WTC11 (cell line): ENCODE results near the gene GRIK2. TPM values are rescaled to one million over a fixed set of nuclear protein-coding genes. Genes with fewer than 3 reads are reported as not detected.

Source experiments
- ATAC-seq: fragments of 200-7000 bp; cut with Tn5 transposase; 2 replicates; pipeline ENCODE4 v1.10.0; 2021; ENCODE audit warnings: mild to moderate bottlenecking, moderate library complexity
- CTCF ChIA-PET: fragments of 300-600 bp; sonication (Branson Sonifier 250); formaldehyde crosslinking; loops from one replicate; lab custom pipeline; 2021; ENCODE audit warnings: antibody characterized with exemption; lab: Charles Lee
- POLR2A ChIA-PET: fragments of 350-600 bp; sonication (Branson Sonifier 250); formaldehyde crosslinking; loops from one replicate; lab custom pipeline; 2021; ENCODE audit warnings: antibody characterized with exemption; lab: Charles Lee
- DNase-seq: peaks from one replicate; pipeline ENCODE4 v3.0.0; 2021; ENCODE audit warnings: low spot score
- H3K27ac Mint-ChIP-seq: 2 replicates; pipeline ENCODE4 v1.8.0; 2021; ENCODE audit warnings: mixed read lengths
- H3K27me3 Mint-ChIP-seq: 2 replicates; pipeline ENCODE4 v1.8.0; 2021; ENCODE audit warnings: low read depth, mild to moderate bottlenecking, moderate library complexity, mixed read lengths
- H3K36me3 Mint-ChIP-seq: 2 replicates; pipeline ENCODE4 v1.8.0; 2021; ENCODE audit warnings: mixed read lengths
- H3K4me1 Mint-ChIP-seq: 2 replicates; pipeline ENCODE4 v1.8.0; 2022; ENCODE audit warnings: mixed read lengths
- H3K4me3 Mint-ChIP-seq: 2 replicates; pipeline ENCODE4 v1.8.0; 2021; ENCODE audit warnings: mild to moderate bottlenecking, moderate library complexity, mixed read lengths
- H3K9me3 Mint-ChIP-seq: 2 replicates; pipeline ENCODE4 v1.8.0; 2021; ENCODE audit warnings: mixed read lengths
- ATF1 ChIP-seq: sonication (generic); formaldehyde crosslinking; IDR thresholded peaks from 2 replicates; pipeline ENCODE4 v1.8.1; 2023; ENCODE audit warnings: mild to moderate bottlenecking, moderate library complexity, missing genetic modification reagents
- CBFB ChIP-seq: sonication (generic); formaldehyde crosslinking; IDR thresholded peaks from 2 replicates; pipeline ENCODE4 v1.8.1; 2022; ENCODE audit warnings: mild to moderate bottlenecking, low read depth, missing genetic modification reagents
- ESRRA ChIP-seq: sonication (generic); formaldehyde crosslinking; IDR thresholded peaks from 2 replicates; pipeline ENCODE4 v1.8.1; 2022; ENCODE audit warnings: mild to moderate bottlenecking, missing genetic modification reagents, borderline replicate concordance
- GABPB1 ChIP-seq: sonication (generic); formaldehyde crosslinking; IDR thresholded peaks from 2 replicates; pipeline ENCODE4 v1.8.1; 2023; ENCODE audit warnings: mild to moderate bottlenecking, missing genetic modification reagents
- HMGA2 ChIP-seq: fragments of 250-450 bp; sonication (Bioruptor Pico); IDR thresholded peaks from 2 replicates; pipeline ENCODE4 v1.4.0; 2021; ENCODE audit warnings: mild to moderate bottlenecking, moderate library complexity
- IRF2 ChIP-seq: sonication (generic); formaldehyde crosslinking; IDR thresholded peaks from 2 replicates; pipeline ENCODE4 v1.8.0; 2022; ENCODE audit warnings: low read depth, missing genetic modification reagents, borderline replicate concordance
- NFE2L1 ChIP-seq: sonication (generic); formaldehyde crosslinking; IDR thresholded peaks from 2 replicates; pipeline ENCODE4 v1.8.1; 2023; ENCODE audit warnings: missing genetic modification reagents
- NR1H2 ChIP-seq: sonication (generic); formaldehyde crosslinking; IDR thresholded peaks from 2 replicates; pipeline ENCODE4 v1.9.0; 2021; ENCODE audit warnings: mild to moderate bottlenecking, moderate library complexity, missing genetic modification reagents
- NR2C2 ChIP-seq: sonication (generic); formaldehyde crosslinking; IDR thresholded peaks from 2 replicates; pipeline ENCODE4 v1.8.0; 2022; ENCODE audit warnings: mild to moderate bottlenecking, missing genetic modification reagents
- RORB ChIP-seq: fragments of 250-450 bp; sonication (Bioruptor Pico); IDR thresholded peaks from 2 replicates; pipeline ENCODE4 v1.9.0; 2021; ENCODE audit warnings: mild to moderate bottlenecking
- SP1 ChIP-seq: sonication (generic); formaldehyde crosslinking; conservative IDR thresholded peaks from 2 replicates; pipeline ENCODE4 v1.8.1; 2022; ENCODE audit warnings: missing genetic modification reagents
- TEAD4 ChIP-seq: sonication (generic); formaldehyde crosslinking; IDR thresholded peaks from 2 replicates; pipeline ENCODE4 v1.8.0; 2022; ENCODE audit warnings: mild to moderate bottlenecking, missing genetic modification reagents
- ZBTB21 ChIP-seq: sonication (generic); formaldehyde crosslinking; IDR thresholded peaks from 2 replicates; pipeline ENCODE4 v1.8.1; 2023; ENCODE audit warnings: mild to moderate bottlenecking, missing genetic modification reagents, borderline replicate concordance
- ZNF121 ChIP-seq: sonication (generic); formaldehyde crosslinking; IDR thresholded peaks from 2 replicates; pipeline ENCODE4 v1.8.0; 2023; ENCODE audit warnings: missing genetic modification reagents
- ZNF232 ChIP-seq: sonication (generic); formaldehyde crosslinking; IDR thresholded peaks from 2 replicates; pipeline ENCODE4 v1.8.0; 2022; ENCODE audit warnings: mild to moderate bottlenecking, missing genetic modification reagents
- ZNF396 ChIP-seq: fragments of 250-450 bp; sonication (Bioruptor Pico); IDR thresholded peaks from 2 replicates; pipeline ENCODE4 v1.8.0; 2021; ENCODE audit warnings: mild to moderate bottlenecking, moderate library complexity, borderline replicate concordance
- total RNA-seq: library from RNA; stranded (reverse); gene quantifications from 3 replicates; pipeline ENCODE4 v1.2.3, GENCODE V29; 2021
- TF ChIP-seq, protein P1 (sequence below): fragments of 200-600 bp; IDR thresholded peaks from 2 replicates; pipeline ENCODE4 v1.8.0; 2022; ENCODE audit warnings: antibody characterized with exemption
- TF ChIP-seq, protein P2 (sequence below): sonication (generic); formaldehyde crosslinking; IDR thresholded peaks from 2 replicates; pipeline ENCODE4 v1.8.1; 2022; ENCODE audit warnings: low read depth, missing genetic modification reagents, borderline replicate concordance
- TF ChIP-seq, protein P3 (sequence below): sonication (generic); formaldehyde crosslinking; IDR thresholded peaks from 2 replicates; pipeline ENCODE4 v1.8.1; 2022; ENCODE audit warnings: low read depth, mild to moderate bottlenecking, moderate library complexity, missing genetic modification reagents, borderline replicate concordance
- TF ChIP-seq, protein P4 (sequence below): sonication (generic); formaldehyde crosslinking; conservative IDR thresholded peaks from 2 replicates; pipeline ENCODE4 v1.8.1; 2023; ENCODE audit warnings: mild to moderate bottlenecking, low read depth, missing genetic modification reagents, moderate library complexity
- TF ChIP-seq, protein P5 (sequence below): sonication (generic); formaldehyde crosslinking; IDR thresholded peaks from 2 replicates; pipeline ENCODE4 v1.8.0; 2023; ENCODE audit warnings: missing genetic modification reagents
- TF ChIP-seq, protein P6 (sequence below): sonication (generic); formaldehyde crosslinking; IDR thresholded peaks from 2 replicates; pipeline ENCODE4 v1.8.1; 2022; ENCODE audit warnings: mild to moderate bottlenecking, moderate library complexity, missing genetic modification reagents

Gene GRIK2
- total RNA-seq, 1 experiment from 2014 or later: 2.7 TPM

DNA sequence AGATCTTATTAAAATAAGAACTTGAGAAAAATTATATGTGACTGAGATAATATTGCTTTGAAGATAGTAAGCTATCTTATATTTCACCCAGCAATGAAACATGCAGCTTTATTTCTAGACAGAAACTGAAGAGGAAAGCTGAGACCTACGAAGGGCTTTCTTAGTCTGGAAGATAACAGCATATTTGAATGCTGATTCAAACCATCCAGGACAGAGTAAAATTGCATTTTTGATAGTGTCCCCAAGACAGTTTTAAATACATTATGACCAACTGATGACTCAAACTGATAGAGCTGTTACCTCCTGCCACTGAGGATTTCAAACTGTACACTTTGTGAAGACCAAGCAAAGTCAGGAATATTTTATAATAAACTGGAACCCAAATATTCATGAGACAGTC is 409.6 kb downstream of the GRIK2 start (continued):
- TF ChIP-seq, protein P1, sequence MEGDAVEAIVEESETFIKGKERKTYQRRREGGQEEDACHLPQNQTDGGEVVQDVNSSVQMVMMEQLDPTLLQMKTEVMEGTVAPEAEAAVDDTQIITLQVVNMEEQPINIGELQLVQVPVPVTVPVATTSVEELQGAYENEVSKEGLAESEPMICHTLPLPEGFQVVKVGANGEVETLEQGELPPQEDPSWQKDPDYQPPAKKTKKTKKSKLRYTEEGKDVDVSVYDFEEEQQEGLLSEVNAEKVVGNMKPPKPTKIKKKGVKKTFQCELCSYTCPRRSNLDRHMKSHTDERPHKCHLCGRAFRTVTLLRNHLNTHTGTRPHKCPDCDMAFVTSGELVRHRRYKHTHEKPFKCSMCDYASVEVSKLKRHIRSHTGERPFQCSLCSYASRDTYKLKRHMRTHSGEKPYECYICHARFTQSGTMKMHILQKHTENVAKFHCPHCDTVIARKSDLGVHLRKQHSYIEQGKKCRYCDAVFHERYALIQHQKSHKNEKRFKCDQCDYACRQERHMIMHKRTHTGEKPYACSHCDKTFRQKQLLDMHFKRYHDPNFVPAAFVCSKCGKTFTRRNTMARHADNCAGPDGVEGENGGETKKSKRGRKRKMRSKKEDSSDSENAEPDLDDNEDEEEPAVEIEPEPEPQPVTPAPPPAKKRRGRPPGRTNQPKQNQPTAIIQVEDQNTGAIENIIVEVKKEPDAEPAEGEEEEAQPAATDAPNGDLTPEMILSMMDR: no peak
- TF ChIP-seq GABPB1 (CRISPR knock-in tag) (no peak), RORB (CRISPR knock-in tag) (no peak), HMGA2 (no peak), NFE2L1 (no peak)
- TF ChIP-seq, protein P2, sequence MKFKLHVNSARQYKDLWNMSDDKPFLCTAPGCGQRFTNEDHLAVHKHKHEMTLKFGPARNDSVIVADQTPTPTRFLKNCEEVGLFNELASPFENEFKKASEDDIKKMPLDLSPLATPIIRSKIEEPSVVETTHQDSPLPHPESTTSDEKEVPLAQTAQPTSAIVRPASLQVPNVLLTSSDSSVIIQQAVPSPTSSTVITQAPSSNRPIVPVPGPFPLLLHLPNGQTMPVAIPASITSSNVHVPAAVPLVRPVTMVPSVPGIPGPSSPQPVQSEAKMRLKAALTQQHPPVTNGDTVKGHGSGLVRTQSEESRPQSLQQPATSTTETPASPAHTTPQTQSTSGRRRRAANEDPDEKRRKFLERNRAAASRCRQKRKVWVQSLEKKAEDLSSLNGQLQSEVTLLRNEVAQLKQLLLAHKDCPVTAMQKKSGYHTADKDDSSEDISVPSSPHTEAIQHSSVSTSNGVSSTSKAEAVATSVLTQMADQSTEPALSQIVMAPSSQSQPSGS: no peak
- TF ChIP-seq, protein P3, sequence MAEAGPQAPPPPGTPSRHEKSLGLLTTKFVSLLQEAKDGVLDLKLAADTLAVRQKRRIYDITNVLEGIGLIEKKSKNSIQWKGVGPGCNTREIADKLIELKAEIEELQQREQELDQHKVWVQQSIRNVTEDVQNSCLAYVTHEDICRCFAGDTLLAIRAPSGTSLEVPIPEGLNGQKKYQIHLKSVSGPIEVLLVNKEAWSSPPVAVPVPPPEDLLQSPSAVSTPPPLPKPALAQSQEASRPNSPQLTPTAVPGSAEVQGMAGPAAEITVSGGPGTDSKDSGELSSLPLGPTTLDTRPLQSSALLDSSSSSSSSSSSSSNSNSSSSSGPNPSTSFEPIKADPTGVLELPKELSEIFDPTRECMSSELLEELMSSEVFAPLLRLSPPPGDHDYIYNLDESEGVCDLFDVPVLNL (CRISPR knock-in tag): no peak

DNA sequence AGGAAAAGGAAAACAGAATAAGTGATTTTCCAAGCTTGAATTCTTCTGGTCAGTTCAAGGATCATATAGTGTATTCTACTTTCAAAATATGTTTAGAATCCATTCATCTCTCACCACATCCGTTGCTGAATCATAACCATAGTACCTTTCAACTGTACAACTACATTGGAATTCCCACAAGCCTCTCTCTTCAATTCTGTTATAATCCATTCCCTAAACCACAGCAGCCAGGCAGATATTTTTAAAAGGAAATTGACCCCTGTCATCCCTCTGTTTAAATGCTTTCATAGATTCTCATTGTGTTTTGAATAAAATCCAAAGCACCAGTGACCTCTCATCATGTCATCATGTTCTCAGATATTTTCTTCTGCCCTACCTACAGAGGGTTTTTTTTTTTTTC is 412.7 kb downstream of the GRIK2 start:
- Mint-ChIP-seq H3K4me3 (no peak overlapping the region), H3K36me3 (no peaks in the 10 kb centered on the region), H3K9me3 (no peaks in the 10 kb centered on the region), H3K4me1 (peaks cover 9% of the 10 kb centered on the region), H3K27ac (no peak overlapping the region), H3K27me3 (no peaks in the 10 kb centered on the region)
- ATAC-seq (no peak), DNase-seq (no peak)
- TF ChIP-seq ZBTB21 (CRISPR knock-in tag): no peak
- TF ChIP-seq ESRRA (CRISPR knock-in tag): no peak
- no peak for TF ChIP-seq IRF2 (CRISPR knock-in tag)
- no peak for TF ChIP-seq NR1H2
- no peak for TF ChIP-seq ATF1 (CRISPR knock-in tag)
- TF ChIP-seq CBFB: no peak
- TF ChIP-seq, protein P4, sequence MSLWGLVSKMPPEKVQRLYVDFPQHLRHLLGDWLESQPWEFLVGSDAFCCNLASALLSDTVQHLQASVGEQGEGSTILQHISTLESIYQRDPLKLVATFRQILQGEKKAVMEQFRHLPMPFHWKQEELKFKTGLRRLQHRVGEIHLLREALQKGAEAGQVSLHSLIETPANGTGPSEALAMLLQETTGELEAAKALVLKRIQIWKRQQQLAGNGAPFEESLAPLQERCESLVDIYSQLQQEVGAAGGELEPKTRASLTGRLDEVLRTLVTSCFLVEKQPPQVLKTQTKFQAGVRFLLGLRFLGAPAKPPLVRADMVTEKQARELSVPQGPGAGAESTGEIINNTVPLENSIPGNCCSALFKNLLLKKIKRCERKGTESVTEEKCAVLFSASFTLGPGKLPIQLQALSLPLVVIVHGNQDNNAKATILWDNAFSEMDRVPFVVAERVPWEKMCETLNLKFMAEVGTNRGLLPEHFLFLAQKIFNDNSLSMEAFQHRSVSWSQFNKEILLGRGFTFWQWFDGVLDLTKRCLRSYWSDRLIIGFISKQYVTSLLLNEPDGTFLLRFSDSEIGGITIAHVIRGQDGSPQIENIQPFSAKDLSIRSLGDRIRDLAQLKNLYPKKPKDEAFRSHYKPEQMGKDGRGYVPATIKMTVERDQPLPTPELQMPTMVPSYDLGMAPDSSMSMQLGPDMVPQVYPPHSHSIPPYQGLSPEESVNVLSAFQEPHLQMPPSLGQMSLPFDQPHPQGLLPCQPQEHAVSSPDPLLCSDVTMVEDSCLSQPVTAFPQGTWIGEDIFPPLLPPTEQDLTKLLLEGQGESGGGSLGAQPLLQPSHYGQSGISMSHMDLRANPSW: no peak
- TF ChIP-seq, protein P5, sequence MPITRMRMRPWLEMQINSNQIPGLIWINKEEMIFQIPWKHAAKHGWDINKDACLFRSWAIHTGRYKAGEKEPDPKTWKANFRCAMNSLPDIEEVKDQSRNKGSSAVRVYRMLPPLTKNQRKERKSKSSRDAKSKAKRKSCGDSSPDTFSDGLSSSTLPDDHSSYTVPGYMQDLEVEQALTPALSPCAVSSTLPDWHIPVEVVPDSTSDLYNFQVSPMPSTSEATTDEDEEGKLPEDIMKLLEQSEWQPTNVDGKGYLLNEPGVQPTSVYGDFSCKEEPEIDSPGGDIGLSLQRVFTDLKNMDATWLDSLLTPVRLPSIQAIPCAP: no peak
- TF ChIP-seq ZNF396: no peak
- TF ChIP-seq SP1 (CRISPR knock-in tag): no peak
- TF ChIP-seq, protein P6, sequence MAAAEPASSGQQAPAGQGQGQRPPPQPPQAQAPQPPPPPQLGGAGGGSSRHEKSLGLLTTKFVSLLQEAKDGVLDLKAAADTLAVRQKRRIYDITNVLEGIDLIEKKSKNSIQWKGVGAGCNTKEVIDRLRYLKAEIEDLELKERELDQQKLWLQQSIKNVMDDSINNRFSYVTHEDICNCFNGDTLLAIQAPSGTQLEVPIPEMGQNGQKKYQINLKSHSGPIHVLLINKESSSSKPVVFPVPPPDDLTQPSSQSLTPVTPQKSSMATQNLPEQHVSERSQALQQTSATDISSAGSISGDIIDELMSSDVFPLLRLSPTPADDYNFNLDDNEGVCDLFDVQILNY (CRISPR knock-in tag): no peak
- no peak for TF ChIP-seq ZNF121
- no peak for TF ChIP-seq GABPB1 (CRISPR knock-in tag)
- TF ChIP-seq NR2C2 (CRISPR knock-in tag): no peak
- no peak for TF ChIP-seq ZNF232
- TF ChIP-seq TEAD4 (CRISPR knock-in tag): no peak
- ChIA-PET CTCF (no interaction called here), POLR2A (no interaction called here)
